GM19397 (cell line): ENCODE results near the gene PTPN18.

Experiments used
- ATAC-seq: cut with Tn5 transposase; IDR thresholded peaks from one replicate; pipeline ENCODE4 v1.9.1; 2021; ENCODE audit warnings: mild to moderate bottlenecking, moderate library complexity; ENCODE audit not compliant: unreplicated experiment

The PTPN18 gene

GRCh38 chr2:130363479-130363878 is 7.6 kb downstream of the PTPN18 start:
- ATAC-seq = no peak

- ATAC-seq = no peak
Measured at GRCh38 chr2:130365075-130365474, 9.2 kb downstream of the PTPN18 start.

GRCh38 chr2:130365963-130366362 is 10.1 kb downstream of the PTPN18 start:
- ATAC-seq = no peak

GRCh38 chr2:130366720-130367119 is 10.9 kb downstream of the PTPN18 start:
- no peak for ATAC-seq

- no peak for ATAC-seq
Measured at GRCh38 chr2:130368786-130369185, 12.9 kb downstream of the PTPN18 start.

- no peak for ATAC-seq
Measured at GRCh38 chr2:130369311-130369964, 13.6 kb downstream of the PTPN18 start.

DNA sequence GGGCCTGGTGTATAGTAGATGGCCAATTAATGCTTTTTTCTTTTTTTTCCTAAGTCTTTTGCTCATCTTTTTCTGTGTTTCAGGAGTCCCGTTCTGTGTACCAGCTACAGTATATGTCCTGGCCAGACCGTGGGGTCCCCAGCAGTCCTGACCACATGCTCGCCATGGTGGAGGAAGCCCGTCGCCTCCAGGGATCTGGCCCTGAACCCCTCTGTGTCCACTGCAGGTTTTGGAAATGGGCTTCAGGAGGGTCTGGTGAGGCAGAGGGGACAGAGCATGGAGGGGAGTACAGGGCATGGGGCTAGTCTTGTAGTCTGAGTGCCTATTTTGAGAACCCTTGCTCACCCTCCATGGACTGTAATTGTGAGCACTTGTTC is 14.1 kb downstream of the PTPN18 start:
- ATAC-seq = no peak

DNA sequence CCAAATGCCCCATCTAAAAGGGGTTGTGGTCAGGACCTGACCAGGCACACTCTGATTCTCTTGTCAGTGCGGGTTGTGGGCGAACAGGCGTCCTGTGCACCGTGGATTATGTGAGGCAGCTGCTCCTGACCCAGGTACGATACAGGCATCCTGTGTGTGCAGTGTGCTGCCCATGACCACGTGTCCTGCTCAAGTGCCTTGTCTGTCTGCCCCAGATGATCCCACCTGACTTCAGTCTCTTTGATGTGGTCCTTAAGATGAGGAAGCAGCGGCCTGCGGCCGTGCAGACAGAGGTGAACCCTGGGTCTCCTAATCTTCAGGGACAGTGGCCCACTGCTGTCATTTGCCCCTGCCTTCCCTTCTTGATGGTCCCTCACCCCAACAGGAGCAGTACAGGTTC is 14.6 kb downstream of the PTPN18 start:
- no peak for ATAC-seq

- no peak for ATAC-seq
Measured at GRCh38 chr2:130371723-130372054, 15.8 kb downstream of the PTPN18 start.

DNA sequence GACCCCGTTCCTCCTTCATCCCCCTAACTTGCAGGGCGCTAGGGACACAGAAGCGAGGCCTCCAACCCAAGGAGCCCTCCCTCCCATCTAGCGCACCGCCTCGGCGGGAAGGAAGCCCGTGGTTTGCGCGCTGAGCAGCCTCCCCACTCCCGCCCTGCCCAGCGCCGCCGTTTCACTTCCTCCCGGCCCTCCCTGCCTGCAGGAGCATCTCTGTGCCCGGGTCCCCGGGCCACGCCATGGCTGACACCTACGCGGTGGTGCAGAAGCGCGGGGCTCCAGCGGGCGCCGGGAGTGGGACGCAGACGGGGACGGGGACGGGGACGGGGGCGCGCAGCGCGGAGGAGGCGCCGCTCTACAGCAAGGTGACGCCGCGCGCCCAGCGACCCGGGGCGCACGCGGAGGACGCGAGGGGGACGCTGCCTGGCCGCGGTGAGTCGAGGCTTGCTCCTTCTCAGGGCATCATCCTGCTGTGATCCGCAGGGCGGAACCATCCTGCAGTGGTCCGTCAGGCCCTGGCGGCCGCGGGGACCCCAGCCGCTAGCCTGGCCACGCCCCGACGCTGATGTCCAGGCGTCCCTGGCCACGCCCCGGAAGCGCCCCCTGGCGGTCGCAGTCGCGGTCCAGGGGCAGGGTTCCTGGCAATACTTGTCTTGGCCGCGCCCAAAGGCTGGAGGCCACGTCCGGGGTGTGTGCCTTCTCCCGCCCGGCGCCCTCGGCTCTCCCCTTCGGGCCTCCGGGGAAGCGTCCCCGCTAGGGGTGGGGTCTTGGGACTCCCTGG is 16.4 kb downstream of the PTPN18 start:
- ATAC-seq = peak; percentile 80

- peak; percentile 2 for ATAC-seq
Measured at GRCh38 chr2:130372833-130373807, 17.3 kb downstream of the PTPN18 start.

- ATAC-seq = no peak
Measured at GRCh38 chr2:130373808-130374365, 18.0 kb downstream of the PTPN18 start.

DNA sequence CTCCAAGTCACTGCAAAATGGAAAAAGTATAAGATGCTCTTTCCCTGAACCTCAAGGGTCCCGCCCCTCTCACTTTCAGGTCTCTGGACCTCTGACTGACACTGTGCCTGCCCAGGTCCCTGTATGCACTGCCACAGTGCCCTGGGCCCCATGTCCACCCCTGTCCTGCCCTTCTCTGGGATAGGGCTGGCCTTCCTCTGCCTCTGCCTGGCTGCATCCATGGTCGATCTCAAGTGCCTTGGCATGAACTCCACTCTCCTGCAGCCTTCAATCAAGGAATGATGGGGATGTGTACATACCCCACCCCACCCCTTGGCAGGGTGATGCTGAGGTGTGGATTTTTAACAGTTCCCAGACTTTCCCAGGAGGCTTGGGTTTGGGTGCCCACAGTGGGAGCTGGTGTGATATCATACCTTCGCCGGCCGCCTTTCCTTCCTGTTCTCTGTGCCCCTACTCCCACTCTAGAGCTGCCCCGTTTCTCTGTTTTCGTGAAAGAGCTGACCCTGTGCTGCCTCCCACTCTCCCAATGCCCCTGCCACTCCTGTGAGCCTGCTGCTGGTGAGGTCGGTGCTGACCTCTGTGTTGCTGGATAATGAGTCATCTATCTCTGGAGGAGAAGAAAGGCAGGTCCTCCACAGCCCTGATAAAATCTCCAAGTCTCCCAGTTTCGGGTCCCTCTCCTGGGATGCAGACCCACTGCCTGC is 18.9 kb downstream of the PTPN18 start:
- ATAC-seq = no peak

DNA sequence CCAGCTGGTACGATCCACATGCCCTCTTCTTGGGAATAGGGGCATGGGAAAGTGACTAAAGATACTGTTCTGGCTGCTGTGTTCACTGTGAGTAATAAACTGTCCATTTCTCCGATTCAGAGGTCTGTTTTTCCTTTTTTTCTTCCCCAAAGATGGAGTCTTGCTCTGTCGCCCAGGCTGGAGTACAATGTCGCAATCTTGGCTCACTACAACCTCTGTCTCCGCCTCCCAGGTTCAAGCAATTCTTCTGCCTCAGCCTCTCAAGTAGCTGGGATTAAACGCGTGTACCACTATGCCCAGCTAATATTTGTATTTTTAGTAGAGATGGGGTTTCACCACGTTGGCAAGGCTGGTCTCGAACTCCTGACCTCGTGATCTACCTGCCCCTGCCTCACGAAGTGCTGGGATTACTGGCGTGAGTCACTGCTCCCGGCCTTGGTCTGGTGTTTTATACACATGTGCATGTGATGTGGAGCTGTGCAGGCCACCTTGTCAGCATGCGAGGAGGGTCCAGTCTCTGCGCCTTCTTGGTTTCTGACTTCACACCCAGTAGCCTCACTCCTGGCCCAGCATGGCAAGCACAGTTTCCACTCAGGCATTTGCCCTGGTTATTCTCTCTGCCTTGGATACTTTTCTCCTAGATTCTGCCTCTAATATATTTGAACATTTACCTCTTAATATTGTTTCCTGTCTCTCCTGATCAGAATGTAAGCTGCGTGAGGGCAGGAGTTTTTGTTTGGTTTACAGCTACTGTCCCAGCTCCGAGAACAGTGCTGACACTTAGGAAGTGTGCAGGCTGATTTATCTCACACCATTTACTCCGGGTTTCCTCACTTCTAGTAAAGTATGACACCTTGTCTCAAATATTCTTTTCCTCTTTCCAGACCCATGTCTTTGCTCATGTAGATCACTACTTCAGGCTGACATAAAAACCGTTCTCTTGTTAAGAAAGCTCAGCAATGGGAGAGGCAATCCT is 19.7 kb downstream of the PTPN18 start:
- no peak for ATAC-seq

- peak; percentile 41 for ATAC-seq
Measured at GRCh38 chr2:130376433-130377293, 20.8 kb downstream of the PTPN18 start.

DNA sequence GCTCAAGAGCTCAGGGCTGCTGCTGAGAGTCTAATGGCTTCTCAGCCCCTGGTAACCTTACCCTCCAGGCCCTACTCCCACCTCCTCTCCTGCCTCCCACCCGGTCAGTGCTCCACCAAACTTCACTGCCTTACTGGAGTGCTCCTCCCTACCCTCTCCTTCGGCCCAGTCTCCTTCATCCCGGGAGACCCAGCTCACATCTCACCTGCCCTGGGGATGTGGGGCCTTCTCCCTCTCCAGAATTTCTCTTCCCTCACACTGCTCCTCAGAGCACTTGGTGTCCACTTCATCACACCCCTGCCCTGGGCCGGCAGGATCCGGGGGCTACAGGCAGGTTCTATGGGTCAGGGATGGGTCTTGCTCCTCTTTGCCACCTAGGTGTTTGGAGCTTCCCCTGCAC is 21.6 kb downstream of the PTPN18 start:
- no peak for ATAC-seq

GRCh38 chr2:130378206-130378897 is 22.5 kb downstream of the PTPN18 start:
- ATAC-seq = no peak

DNA sequence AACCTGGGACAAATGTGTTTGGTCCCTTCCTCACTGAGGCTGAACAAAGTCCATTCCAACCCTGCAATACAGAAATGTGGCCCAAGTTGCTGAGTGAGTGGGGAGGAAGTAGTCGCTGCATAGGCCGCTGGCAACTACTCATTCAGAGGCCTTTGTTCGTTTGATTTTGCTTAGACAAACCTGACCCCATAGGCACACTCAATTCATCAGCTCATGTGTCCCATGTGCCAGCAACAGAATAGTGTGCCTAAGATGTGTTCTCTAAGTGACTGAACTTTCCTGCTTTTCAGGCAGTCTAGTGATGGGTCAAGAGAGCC is 23.0 kb downstream of the PTPN18 start:
- ATAC-seq = no peak
